IPS DF 4.7 (cell line): ENCODE results near the gene RASGEF1B.

ENCODE experiments used
- DNase-seq: peaks from one replicate; pipeline ENCODE4 v3.0.0-alpha.2; 2013; ENCODE audit warnings: low spot score; ENCODE audit errors: extremely low read depth

The RASGEF1B gene

DNA sequence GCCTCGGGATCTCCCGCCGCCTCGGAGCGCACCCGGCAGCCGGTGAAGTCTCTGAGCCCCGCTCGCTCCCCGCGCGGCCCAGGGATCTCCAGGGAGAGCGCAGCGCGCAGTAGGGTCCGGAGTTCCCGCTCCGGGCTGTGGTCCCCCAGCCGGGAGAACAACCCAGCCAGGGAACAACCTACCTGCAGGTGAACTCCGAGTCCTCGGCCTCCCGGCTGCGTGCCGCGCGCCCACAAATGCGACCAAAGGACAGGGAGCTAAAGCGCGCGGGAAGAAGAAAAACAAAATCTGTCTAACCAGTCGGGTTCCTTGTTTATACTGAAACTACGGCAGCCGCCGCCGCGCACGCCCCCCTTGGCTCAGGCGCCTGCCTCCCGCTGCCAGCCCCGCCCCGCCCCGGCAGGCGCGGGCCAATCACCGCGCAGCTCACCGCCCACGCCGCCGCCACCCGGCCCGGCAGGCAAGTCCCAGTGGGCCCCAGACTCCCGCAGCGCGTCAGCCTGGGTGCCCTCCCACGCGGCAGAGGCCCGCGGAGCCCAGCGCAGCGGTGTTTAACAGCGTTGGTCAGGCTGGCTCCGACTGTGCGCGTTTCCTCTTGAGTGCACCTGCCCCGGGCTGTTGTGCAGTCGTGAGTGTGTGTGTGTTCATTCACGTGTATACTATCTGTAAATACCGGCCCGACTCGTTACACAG is at the start of gene RASGEF1B:
TSS of gene RASGEF1B (minus strand) at position 320 of the 693 bp plus-strand sequence. CDS start 12,399 bp downstream, outside the sequence.
- no peak for DNase-seq

DNA sequence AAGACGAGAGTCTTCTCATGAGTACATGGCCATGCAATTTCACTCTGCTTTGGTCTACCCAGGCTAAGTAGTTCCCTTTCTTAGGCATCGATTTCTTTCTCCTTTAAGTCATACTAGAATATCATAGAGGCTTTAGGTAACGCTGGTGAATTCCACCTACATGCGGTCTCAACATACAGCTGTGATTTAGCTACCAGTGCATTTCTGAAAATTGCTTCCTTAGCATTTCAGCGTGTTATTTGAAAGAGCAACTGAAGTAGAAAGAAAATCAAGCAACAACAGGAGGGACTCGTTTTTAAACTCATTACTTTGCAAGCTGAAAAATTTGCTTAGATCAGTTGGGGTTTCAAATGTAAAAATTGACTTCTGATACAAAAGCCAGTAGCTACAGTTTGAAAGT is 48.1 kb upstream of the RASGEF1B start:
- DNase-seq, result no peak

DNA sequence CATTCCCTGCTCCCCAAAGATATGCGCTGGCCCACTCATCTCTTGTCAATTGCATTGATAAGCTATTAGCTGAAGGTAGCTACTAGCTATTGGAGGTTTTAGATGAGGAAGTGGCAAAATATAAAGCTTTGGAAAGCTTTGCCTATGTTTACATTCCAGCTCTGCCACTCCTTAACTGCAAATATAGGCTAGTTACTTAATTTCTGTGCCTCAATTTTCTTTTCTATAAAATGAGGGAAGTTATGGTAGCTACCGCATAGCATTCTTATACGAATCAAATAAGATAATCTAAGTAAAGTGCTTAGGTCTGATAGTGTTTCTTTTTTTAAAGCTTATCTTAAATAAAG is 47.7 kb upstream of the RASGEF1B start:
- DNase-seq, result no peak

DNA sequence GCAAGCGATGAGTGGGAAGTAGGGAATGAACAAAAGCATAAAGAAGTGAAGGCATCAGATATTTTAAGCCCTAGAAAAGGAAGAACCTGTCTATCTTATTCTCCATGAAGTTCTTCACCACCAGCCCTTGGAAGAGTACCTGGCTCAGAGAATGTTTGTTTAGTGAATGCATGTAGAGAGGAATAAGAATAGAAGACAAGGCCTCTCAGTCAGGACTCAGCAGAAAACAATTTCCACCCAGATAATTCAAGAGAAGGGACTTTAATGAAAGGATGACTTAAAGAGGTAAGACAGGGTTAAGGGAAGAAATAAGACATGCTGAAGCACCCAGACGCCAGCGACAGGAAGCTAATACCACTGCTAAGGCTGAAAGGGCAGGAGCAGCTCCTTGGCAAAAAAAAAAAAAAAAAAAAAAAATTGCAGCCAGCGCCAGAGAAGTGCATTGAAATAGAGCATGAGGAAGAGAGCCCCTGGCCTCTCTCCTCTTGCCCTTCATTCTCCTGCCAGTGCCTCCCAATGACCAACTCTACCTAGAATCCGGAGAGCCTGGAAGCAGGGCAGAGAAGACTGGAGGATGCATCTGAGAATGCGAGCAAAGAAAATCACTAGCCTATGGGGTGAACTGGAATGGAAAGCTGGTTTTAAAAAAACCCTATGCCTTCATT is 47.2 kb upstream of the RASGEF1B start:
- peak; percentile 25 for DNase-seq

DNA sequence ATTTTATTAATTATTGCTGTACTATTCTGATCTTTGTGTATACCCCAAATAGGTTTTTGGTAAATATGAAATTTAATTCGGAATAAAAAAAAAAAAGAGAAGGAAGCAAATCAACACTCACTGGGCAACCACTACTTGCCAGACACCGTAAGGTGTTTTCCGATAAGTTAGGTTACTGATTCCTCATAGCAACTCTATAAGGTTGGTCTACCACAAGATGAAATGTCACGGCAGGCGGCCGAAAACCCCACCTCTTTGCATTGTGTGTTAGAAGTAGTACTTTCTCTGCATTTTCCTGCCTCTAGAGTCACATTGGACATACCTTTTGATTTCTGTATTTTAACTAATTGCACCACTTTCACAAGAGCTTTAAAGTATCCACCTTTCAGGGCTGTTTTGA is 44.5 kb upstream of the RASGEF1B start:
- no peak for DNase-seq

DNA sequence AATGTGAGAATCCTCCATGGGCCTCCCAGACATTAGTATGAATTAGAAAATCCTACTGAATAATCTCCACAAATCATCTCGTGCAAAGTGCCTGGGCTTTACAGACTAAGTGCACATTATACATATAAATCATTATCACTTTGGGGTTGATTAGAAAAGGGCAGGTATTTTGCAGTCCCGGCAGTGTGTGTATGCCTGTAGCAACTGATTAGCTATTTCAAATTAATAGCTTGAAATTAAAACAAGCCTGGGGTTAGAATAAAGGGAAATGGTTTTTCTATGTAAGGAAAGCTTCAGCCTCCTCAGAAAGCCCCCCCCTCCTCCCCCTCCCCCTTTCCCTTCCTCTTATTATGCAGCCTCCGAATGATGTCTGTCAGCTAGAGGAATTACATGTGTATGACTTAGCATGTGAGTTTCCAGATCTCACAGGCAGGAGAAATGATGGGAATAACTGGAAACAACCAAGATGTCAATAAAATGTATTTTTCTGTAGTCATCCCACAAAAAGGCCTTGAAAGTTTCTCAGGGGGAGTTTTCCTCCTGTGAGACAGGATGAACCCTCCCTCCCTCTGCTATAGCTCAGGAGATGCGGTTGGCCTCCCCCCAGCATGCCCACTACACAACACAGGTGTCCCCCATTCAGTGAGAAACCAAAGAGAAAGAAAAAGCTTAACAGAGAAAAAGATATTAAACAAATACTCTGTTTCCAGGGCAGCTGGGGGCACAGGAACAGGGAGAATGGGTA is 41.2 kb upstream of the RASGEF1B start:
- DNase-seq, result no peak

DNA sequence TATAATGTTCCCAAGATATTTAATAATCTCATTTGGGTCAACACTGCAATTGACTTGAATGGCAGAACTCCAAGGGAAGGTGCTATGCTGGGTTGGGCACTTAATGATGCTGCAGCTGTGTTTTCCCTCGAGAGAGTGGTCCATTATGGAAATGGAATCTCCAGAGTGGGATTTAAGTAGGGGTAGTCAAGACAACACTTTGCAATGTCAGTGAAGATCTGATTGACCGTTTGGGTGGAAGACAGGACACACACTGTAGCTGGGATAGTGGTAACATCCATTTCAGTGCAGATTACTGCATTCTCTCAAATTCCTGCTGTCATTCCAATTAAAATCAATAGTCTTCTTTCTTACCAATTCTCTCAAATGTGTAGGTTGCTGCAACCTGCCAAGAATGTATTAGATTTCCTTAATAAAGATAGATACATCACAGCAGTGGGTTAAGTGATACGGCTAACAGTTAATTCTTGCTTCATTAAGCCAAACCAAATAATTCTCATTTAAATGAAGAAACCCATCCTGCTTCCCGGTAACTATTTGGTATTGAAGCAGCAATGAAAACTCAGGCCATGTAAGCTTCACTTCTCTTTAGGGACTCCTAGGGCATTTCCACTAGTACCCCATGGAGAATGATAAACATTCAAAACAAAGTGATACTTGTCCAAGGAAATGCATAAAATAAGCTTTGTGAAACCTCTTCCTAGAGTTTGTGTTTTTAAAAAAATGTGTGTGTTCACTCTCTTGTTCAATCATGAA is 40.5 kb upstream of the RASGEF1B start:
- DNase-seq, result no peak

DNA sequence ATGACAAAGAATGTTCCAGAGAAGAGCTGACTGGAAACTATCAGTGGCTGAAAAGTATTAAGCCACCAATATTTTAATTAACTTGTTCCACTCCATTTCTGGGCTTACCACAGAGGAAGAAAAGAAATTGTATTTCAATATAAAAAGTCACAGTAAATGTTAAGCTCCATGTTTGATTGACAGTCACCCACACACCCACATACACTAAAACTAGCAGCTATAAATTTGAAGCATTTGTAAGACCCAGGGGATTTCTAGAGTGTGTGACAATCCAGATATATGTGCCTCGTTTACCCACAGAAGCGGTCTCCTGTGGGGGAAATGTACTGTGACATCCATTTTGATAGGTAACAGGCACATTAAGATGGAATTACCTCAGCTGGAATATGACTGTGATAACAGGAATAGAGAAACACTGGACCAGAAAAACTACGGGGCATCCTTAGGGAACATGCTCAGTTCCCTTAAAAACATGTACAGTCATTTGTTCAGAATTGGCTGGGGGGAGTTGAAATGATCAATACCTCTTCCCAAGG is 39.0 kb upstream of the RASGEF1B start:
- DNase-seq, result no peak

DNA sequence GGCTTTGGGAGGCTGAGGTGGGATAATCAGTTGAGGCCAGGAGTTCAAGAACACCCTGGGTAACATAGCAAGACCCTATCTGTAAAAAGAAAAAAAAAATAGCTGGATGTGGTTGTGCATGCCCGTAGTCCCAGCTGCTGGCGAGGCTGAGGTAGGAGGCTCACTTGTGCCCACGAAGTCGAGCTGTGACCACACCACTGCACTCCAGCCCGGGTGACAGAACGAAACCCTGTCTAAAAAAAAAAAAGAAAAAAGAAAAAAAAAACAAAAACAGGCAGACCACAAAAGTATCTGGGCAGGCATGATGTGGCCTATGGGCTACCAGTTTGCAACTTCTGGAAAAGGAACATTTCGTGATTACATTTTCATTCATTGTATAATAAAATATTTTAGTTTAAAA is 38.1 kb upstream of the RASGEF1B start:
- DNase-seq, result no peak

DNA sequence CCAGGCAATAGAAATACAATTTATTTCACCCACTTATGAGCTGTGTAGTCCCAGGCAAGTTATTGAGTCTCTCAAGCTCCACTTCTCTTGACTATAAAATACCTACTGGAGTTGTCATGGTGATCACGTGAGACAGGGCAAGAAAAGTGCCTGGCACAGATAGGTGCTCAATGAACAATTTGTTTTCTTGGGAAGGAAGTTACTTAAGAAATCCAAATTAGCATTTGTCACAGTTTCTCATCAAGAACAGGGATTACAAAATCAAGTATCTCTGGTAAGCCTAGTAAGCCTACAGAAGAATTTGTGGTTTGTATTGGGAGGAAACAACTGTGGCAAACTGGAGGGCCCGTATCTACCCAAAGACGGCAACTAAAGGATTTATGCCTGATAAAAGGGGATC is 37.5 kb upstream of the RASGEF1B start:
- DNase-seq, result no peak

DNA sequence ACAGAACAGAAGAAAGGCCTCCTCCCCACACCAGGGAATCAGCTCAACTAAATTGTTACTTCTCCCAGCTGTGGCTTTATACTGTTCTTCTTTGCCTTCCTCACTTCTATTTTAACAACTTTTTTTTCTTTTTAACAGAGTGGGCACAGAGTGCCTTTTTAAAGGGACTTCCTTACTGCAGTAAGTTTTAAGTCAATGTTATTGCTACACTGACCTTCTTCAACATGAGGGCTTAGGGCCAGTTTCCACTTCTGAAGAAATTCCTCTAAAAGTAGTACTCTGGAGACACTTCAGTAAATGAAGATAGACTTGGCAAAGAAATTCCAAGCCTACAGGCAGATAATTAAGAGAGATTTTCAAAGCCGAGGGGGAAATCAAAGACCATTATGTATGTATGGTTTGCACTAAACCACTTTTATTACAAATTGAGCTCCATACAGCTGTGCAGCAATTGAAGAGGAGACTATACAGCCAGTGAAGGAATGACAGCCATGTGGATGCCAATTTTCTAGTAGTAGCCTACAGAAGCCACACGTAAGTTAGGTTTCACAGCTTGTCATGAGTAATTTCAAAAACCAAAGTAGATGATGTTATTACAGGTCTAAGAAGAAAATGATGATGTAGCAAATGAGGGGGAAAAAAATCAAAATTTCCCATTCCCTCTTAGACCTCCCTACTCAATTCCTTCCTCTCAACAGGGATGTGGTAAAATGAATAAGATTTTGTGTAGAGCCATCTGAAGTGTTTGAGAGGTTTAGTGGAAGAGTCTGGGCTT is 36.9 kb upstream of the RASGEF1B start:
- no peak for DNase-seq

DNA sequence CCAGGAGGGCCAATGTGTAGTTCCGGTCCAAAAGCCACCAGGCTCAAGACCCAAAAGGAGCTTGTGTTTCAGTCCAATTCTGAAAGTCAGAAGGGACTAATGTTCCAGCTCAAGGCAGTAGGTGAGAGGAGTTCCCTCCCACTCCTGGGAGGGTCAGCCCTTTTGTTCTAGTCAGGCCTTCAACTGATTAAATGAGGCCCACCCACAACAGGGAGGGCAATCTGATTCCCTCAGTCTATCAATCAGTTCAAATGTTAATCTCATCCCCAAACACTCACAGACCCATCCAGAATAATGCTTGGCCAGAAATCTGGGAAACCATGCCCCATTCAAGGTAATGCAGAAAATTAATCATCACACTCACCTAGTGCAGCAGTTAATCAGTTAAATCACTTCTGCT is 35.8 kb upstream of the RASGEF1B start:
- DNase-seq, result no peak

DNA sequence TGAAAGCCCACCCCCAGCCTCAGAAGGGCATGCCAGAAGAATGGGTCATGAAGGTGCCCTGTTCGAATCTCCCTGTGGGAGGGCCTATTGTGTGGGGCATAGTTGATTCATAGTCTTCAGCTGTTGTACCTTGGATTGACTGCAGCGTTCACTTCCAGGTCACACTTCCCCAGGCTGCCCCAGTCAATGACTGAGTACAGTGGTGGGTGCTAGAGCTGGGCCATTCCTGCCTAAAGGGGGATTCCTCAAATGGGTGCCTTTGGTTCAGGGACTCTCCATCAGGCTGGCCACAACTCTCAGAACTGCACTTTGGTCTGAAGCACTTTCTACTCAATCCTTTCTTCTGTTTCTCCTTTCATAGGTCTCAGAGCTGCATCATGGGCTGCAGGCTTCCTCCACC is 35.0 kb upstream of the RASGEF1B start:
- DNase-seq, result no peak

DNA sequence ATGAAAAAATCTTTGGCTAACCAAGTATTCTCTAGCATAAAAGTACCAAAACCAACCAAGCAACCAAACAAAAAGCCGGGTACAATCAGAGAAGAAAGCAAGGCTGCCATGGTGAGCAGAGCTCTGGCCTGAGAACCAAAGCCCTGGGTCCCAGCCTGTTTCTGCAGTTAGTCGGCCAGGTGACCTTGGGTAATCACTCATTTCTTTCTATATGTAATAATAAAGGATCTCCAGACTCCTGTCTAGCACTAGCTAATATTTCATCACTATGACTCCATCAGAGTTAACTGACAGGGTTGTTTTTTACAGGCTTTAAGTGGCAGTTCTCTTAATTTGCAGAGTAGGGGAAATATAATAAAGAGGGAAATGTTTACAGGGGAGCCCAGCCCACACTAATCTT is 34.0 kb upstream of the RASGEF1B start:
- DNase-seq, result no peak

DNA sequence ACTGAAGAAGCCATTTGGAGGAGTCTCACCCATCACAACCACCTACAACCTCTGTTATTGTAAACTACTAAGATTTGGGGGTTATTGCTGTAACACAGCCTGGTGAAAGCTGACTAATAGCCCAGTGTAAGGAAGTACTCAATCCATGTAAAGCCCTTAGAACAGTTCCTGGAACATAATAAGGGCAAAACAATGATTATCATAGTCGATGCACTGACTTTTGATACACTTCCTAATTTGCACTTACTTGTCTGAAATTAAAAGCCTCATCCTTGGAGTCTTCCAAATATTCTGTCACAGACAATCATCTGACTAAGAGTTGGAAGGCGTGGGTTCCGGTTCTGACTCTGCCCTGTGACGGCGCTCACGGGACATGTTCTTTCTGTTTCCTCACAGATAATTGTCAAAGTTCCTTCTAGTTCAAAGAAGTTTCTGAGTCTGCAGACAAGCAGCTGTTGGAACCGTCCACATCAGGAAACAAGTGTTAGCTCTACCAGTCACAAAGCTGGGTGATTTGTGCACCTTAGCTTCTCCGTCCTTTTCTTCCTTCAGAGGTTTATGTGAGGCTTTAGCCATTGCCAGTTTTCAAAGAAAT is 33.4 kb upstream of the RASGEF1B start:
- DNase-seq, result no peak

DNA sequence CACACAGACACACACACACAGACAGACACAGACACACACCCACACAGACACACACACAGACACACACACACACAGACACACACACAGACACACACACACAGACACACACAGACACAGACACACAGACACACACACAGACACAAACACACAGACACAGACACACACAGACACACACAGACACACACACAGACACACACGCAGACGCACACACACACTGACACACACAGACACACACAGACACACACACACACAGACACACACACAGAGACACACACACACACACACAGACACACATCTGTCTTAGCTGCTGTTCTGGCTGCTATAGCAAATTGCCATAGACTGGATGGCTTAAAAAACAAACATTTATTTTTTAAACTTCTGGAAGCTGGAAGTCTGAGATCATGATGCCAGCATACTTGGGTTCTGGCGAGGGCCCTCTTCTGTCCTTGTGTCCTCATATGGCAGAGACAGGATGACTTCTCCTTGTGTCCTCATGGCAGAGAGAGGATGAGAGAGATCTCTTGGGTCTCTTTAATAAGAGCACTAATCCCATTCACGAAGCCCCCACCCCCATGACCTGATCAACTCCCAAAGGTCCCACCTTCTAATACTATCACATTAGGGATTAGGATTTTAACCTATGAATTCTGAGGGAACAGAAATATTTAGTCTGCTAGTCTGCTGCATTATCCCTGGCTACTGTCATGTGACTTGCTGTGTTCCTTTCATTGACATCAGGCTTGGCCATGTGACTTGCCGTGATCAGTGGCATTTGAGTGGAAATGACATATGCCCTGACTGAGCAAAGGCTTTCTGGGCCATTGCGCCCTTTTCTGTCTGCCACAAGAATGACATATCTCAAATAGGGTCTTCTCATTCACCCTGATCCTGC is 32.7 kb upstream of the RASGEF1B start:
- no peak for DNase-seq

DNA sequence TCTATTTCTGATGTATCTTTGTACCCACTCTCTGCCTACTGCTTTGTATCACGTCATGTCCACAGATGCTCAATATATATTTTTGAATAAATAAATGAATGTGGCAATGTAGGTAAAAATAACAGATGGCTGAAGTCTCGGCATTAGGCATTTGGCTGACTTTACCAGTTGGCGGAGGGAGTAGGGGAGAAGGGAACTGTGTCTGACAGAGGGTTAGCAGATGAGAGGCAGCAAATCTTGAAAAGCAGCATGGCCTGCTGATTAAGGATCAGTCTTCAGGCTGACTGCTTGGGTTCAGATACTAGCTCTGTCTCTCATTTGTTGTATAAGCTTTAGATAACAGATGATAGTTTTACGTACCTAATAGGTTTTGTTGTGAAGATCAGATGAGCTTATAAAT is 31.9 kb upstream of the RASGEF1B start:
- no peak for DNase-seq

DNA sequence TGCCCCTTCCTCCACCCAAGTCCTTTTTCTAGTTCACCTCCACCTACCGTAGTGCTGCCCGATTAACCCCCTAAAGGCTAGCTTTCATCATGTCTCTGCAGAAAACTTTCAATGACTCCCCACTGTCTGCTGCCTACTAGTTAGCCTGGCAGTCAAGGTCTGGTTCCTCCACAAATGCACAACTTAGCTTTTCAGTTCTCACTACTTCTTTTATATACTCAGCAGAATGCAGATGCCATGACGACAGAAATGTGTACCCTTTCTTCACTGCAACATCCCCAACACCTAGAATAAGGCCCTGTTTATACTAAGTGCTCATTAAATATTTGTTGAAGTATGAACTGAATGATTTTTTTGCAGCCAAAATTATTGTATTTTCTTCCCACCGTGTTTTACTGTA is 30.9 kb upstream of the RASGEF1B start:
- DNase-seq, result no peak

DNA sequence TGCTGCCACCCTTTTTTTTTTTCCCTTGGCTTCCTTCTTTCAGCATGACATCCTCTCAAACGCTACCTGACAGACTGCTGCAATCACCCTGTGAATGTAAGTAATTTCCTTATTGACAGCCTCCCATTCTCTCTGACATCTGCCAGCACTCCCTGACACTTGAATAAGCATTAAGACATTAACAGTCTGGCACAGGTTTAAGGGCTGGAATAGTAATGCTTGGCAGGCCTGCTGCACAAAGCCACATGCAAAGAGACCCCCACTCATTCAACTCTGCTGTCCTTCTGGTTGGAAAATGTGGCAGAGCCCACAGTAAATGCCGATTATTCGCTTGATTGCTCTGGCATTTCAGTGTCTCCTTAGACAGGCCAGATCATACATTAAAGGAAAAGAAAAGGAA is 28.1 kb upstream of the RASGEF1B start:
- DNase-seq, result no peak
